Measurements from ENCODE around the gene FASN.

- TF ChIP-seq, protein P1, sequence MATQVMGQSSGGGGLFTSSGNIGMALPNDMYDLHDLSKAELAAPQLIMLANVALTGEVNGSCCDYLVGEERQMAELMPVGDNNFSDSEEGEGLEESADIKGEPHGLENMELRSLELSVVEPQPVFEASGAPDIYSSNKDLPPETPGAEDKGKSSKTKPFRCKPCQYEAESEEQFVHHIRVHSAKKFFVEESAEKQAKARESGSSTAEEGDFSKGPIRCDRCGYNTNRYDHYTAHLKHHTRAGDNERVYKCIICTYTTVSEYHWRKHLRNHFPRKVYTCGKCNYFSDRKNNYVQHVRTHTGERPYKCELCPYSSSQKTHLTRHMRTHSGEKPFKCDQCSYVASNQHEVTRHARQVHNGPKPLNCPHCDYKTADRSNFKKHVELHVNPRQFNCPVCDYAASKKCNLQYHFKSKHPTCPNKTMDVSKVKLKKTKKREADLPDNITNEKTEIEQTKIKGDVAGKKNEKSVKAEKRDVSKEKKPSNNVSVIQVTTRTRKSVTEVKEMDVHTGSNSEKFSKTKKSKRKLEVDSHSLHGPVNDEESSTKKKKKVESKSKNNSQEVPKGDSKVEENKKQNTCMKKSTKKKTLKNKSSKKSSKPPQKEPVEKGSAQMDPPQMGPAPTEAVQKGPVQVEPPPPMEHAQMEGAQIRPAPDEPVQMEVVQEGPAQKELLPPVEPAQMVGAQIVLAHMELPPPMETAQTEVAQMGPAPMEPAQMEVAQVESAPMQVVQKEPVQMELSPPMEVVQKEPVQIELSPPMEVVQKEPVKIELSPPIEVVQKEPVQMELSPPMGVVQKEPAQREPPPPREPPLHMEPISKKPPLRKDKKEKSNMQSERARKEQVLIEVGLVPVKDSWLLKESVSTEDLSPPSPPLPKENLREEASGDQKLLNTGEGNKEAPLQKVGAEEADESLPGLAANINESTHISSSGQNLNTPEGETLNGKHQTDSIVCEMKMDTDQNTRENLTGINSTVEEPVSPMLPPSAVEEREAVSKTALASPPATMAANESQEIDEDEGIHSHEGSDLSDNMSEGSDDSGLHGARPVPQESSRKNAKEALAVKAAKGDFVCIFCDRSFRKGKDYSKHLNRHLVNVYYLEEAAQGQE (IDR thresholded peaks at IDR 0.05; ENCODE audit: borderline replicate concordance) = no peak
- TF ChIP-seq, protein P2, sequence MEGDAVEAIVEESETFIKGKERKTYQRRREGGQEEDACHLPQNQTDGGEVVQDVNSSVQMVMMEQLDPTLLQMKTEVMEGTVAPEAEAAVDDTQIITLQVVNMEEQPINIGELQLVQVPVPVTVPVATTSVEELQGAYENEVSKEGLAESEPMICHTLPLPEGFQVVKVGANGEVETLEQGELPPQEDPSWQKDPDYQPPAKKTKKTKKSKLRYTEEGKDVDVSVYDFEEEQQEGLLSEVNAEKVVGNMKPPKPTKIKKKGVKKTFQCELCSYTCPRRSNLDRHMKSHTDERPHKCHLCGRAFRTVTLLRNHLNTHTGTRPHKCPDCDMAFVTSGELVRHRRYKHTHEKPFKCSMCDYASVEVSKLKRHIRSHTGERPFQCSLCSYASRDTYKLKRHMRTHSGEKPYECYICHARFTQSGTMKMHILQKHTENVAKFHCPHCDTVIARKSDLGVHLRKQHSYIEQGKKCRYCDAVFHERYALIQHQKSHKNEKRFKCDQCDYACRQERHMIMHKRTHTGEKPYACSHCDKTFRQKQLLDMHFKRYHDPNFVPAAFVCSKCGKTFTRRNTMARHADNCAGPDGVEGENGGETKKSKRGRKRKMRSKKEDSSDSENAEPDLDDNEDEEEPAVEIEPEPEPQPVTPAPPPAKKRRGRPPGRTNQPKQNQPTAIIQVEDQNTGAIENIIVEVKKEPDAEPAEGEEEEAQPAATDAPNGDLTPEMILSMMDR (IDR thresholded peaks at IDR 0.05; ENCODE audit: poor library complexity, severe bottlenecking) = no peak
- TF ChIP-seq EZH2 (IDR thresholded peaks at IDR 0.05; ENCODE audit: borderline replicate concordance, insufficient read depth, low read length, poor library complexity, severe bottlenecking) (no peak), SMC3 (conservative IDR thresholded peaks at IDR 0.05; ENCODE audit: poor library complexity) (no peak), RAD21 (conservative IDR thresholded peaks at IDR 0.05) (no peak), POLR2AphosphoS5 (IDR thresholded peaks at IDR 0.05) (no peak), EP300 (conservative IDR thresholded peaks at IDR 0.05; ENCODE audit: poor library complexity, severe bottlenecking) (no peak)
Measured at GRCh38 chr17:82104797-82105416, 6.9 kb upstream of the FASN start.
